Measurements from ENCODE around the gene SLC38A1.

SLC38A1 gene

DNA sequence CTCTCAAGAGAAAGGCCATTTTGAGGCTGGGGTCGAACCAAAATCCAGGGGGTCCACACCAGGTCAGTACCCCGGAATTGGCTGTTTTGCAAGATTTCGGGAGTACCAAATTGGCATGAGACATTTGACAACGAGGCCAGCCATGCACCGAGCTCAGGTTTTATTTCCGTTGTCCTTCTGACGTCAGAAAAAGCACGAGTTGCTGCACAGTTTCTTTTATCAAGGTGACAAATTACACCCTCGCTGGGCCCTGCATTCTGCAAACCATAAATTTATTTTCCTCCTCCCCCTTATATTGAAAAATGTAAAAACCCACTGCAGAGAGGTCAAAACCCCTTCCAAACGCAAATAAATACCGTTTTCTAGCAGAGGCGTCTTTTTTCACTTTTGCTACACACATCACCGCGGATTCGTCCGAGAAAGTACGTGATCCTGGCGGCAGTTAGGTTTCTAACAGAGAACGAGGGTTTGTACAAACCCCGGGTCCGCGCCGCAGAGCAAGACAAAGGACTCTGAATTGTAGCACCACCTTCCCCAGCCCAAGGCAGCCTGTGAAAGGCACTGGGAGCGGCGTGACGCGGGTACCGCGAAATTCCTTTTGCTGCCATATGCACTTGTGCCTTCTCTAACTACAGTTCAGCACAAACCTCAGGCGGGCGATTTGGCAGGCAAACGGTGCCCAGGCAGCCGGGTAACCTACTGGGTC is 1.8 kb downstream of the SLC38A1 start:
- Histone ChIP-seq H2AFZ (ENCODE audit: low read depth, low read length) (no peak overlapping the region), H3K9ac (ENCODE audit: low read depth, low read length) (peak overlapping the region; percentile 61; the same call in 1 of the 2 replicates), H3K36me3 (ENCODE audit: insufficient read depth, low read length) (no peaks in the 10 kb centered on the region; the same call in 1 of the 2 replicates), H3K27me3 (ENCODE audit: insufficient read depth, low read length, poor library complexity) (no peaks in the 10 kb centered on the region), H3K4me3 (ENCODE audit: low read depth in 1 of 2, low read length in 2 of 2) (peak overlapping the region in 1 of 2 experiments; percentile 74; a peak in 2 of 4 replicates), H3K79me2 (ENCODE audit: insufficient read depth, low read length) (peaks cover 35% of the 10 kb centered on the region), H3K4me2 (ENCODE audit: insufficient read depth, low read length) (peak overlapping the region; percentile 81), H3K9me3 (ENCODE audit: insufficient read depth, low read length, severe bottlenecking) (peaks cover 2% of the 10 kb centered on the region), H4K20me1 (ENCODE audit: insufficient read depth, low read length) (no peaks in the 10 kb centered on the region), H3K27ac (ENCODE audit: low read length) (no peak overlapping the region), H3K4me1 (ENCODE audit: insufficient read depth, low read length) (peaks cover 35% of the 10 kb centered on the region)
- DNase-seq (peak; percentile 22), ATAC-seq (ENCODE audit: insufficient read depth, low read depth) (0 out of 3 replicates have a peak, but pooled peaks have one; percentile 2)
- TF ChIP-seq, protein P1, sequence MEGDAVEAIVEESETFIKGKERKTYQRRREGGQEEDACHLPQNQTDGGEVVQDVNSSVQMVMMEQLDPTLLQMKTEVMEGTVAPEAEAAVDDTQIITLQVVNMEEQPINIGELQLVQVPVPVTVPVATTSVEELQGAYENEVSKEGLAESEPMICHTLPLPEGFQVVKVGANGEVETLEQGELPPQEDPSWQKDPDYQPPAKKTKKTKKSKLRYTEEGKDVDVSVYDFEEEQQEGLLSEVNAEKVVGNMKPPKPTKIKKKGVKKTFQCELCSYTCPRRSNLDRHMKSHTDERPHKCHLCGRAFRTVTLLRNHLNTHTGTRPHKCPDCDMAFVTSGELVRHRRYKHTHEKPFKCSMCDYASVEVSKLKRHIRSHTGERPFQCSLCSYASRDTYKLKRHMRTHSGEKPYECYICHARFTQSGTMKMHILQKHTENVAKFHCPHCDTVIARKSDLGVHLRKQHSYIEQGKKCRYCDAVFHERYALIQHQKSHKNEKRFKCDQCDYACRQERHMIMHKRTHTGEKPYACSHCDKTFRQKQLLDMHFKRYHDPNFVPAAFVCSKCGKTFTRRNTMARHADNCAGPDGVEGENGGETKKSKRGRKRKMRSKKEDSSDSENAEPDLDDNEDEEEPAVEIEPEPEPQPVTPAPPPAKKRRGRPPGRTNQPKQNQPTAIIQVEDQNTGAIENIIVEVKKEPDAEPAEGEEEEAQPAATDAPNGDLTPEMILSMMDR (IDR thresholded peaks at IDR 0.05; ENCODE audit: borderline replicate concordance, extremely low read depth, low read length, poor library complexity, severe bottlenecking): no peak
- TF ChIP-seq EZH2 (IDR thresholded peaks at IDR 0.05; ENCODE audit: borderline replicate concordance, low read depth, low read length, severe bottlenecking): no peak

DNA sequence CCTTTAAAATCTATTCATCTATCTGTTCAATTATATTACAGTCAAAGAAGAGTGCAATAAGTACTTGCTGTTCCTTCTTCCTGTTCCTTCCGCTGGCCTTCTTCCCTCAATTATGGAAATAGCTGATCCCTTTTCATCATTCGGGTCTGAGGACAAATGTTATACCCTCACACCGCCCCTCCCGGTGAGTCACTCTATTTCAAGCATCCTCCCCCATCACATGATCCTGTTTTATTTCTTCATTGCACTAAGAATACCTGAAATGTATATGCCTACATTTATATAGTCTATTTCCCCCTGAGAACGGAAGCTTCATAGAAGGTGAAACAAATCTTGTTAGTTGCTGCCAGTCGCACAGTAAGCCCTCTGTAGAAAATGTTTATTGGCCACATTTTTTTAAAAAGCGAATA is 2.5 kb downstream of the SLC38A1 start:
- Histone ChIP-seq H3K9ac (ENCODE audit: low read depth, low read length) (no peak overlapping the region), H4K20me1 (ENCODE audit: insufficient read depth, low read length) (no peaks in the 10 kb centered on the region)

DNA sequence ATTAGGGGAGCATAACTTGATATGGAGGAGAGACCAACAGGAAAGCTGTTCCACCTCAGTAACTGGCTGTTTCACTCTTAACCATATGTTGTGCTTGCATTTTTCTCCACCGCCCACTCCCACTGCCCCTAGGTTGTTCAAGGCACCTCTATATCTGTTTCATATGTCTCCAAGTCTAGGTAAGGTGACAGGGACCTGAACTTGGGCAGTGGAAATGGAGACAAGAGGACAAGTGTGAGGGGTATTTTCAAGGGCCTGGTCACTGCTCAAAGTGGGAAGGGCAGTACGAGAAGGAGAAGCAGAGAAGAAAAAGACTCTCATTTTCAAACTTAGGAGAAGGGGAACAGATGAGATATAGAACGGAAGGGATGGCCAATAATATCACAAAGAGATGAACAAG is 3.1 kb downstream of the SLC38A1 start:
- Histone ChIP-seq H3K36me3 (ENCODE audit: insufficient read depth, low read length) (no peaks in the 10 kb centered on the region; the same call in 1 of the 2 replicates), H3K27ac (ENCODE audit: low read length) (no peak overlapping the region), H3K4me3 (ENCODE audit: low read depth in 1 of 2, low read length in 2 of 2) (no peak overlapping the region)

More for the DNA sequence above, 2.5 kb downstream of the SLC38A1 start:
- H3K4me2 ChIP-seq (ENCODE audit: insufficient read depth, low read length): peak overlapping the region; percentile 81; the same call in 1 of the 2 replicates
- no peak overlapping the region for H2AFZ ChIP-seq (ENCODE audit: low read depth, low read length)
- peaks cover 40% of the 10 kb centered on the region for H3K79me2 ChIP-seq (ENCODE audit: insufficient read depth, low read length)
- peaks cover 2% of the 10 kb centered on the region for H3K9me3 ChIP-seq (ENCODE audit: insufficient read depth, low read length, severe bottlenecking)
- TF ChIP-seq EZH2 (IDR thresholded peaks at IDR 0.05; ENCODE audit: borderline replicate concordance, low read depth, low read length, severe bottlenecking): no peak
- TF ChIP-seq, protein P1 (IDR thresholded peaks at IDR 0.05; ENCODE audit: borderline replicate concordance, extremely low read depth, low read length, poor library complexity, severe bottlenecking): no peak
- ATAC-seq (ENCODE audit: insufficient read depth, low read depth) (no peak), DNase-seq (no peak)
- no peaks in the 10 kb centered on the region; the same call in 1 of the 2 replicates for H3K36me3 ChIP-seq (ENCODE audit: insufficient read depth, low read length)
- H3K27me3 ChIP-seq (ENCODE audit: insufficient read depth, low read length, poor library complexity): no peaks in the 10 kb centered on the region
- H3K27ac ChIP-seq (ENCODE audit: low read length): no peak overlapping the region
- peaks cover 35% of the 10 kb centered on the region for H3K4me1 ChIP-seq (ENCODE audit: insufficient read depth, low read length)
- no peak overlapping the region for H3K4me3 ChIP-seq (ENCODE audit: low read depth in 1 of 2, low read length in 2 of 2)

More for the DNA sequence above, 3.1 kb downstream of the SLC38A1 start:
- no peaks in the 10 kb centered on the region for H3K27me3 ChIP-seq (ENCODE audit: insufficient read depth, low read length, poor library complexity)
- ATAC-seq (ENCODE audit: insufficient read depth, low read depth): no peak
- H2AFZ ChIP-seq (ENCODE audit: low read depth, low read length): no peak overlapping the region
- no peak overlapping the region; the same call in none of the 2 replicates for H3K4me2 ChIP-seq (ENCODE audit: insufficient read depth, low read length)
- no peak for TF ChIP-seq EZH2 (IDR thresholded peaks at IDR 0.05; ENCODE audit: borderline replicate concordance, low read depth, low read length, severe bottlenecking)
- TF ChIP-seq, protein P1 (IDR thresholded peaks at IDR 0.05; ENCODE audit: borderline replicate concordance, extremely low read depth, low read length, poor library complexity, severe bottlenecking): no peak
- no peak overlapping the region for H3K9ac ChIP-seq (ENCODE audit: low read depth, low read length)
- H4K20me1 ChIP-seq (ENCODE audit: insufficient read depth, low read length): no peaks in the 10 kb centered on the region
- H3K9me3 ChIP-seq (ENCODE audit: insufficient read depth, low read length, severe bottlenecking): peaks cover 2% of the 10 kb centered on the region
- DNase-seq: no peak
- H3K4me1 ChIP-seq (ENCODE audit: insufficient read depth, low read length): peaks cover 35% of the 10 kb centered on the region
- peaks cover 45% of the 10 kb centered on the region for H3K79me2 ChIP-seq (ENCODE audit: insufficient read depth, low read length)
